Upper lobe of left lung (tissue), 6 donors: Measurements from ENCODE around the gene SRPRB. TPM values are rescaled to one million over a fixed set of nuclear protein-coding genes. Genes with fewer than 3 reads are reported as not detected.

ENCODE experiments used
- ATAC-seq, 2 donors: fragments of 200-7000 bp; cut with Tn5 transposase; one replicate each; pipeline ENCODE4 v1.9.1; 2022; ENCODE audit warnings: mild to moderate bottlenecking in 2 of 2, moderate library complexity in 2 of 2; ENCODE audit not compliant: low FRiP score in 2 of 2
- DNase-seq, 2 donors: peaks; one replicate each; pipeline ENCODE4 v3.0.0-alpha.2; 2019 to 2020
- H3K27ac ChIP-seq, 4 donors: fragments of 200-600 bp; sonication (generic); one replicate each; pipeline ENCODE4 v1.5.1; 2016 to 2019
- H3K27me3 ChIP-seq, 4 donors: fragments of 200-600 bp; sonication (generic); one replicate each; pipeline ENCODE4 v1.5.1; 2017 to 2019
- H3K36me3 ChIP-seq, 4 donors: fragments of 200-600 bp; sonication (generic); one replicate each; pipeline ENCODE4 v1.5.1; 2016 to 2019
- H3K4me1 ChIP-seq, 4 donors: fragments of 200-600 bp; sonication (generic); one replicate each; pipeline ENCODE4 v1.5.1; 2018 to 2019
- H3K4me3 ChIP-seq, 4 donors: fragments of 200-600 bp; sonication (generic); one replicate each; pipeline ENCODE4 v1.5.1; 2017 to 2019; ENCODE audit warnings: mild to moderate bottlenecking in 2 of 4, moderate library complexity in 1 of 4
- H3K9me3 ChIP-seq, 4 donors: fragments of 200-600 bp; sonication (generic); one replicate each; pipeline ENCODE4 v1.5.1; 2018 to 2019
- EP300 ChIP-seq, 4 donors: sonication (generic); formaldehyde crosslinking; IDR thresholded peaks; one replicate each; pipeline ENCODE4 v1.5.1; 2017; ENCODE audit warnings: antibody characterized with exemption in 4 of 4, control low read depth in 2 of 4
- POLR2A ChIP-seq, 4 donors: fragments of 450-650 bp; IDR thresholded peaks; one replicate each; pipeline ENCODE4 v1.5.1; 2016 to 2017; ENCODE audit warnings: antibody characterized with exemption in 4 of 4, mild to moderate bottlenecking in 2 of 4
- POLR2AphosphoS5 ChIP-seq, 2 donors: sonication (generic); formaldehyde crosslinking; IDR thresholded peaks; one replicate each; pipeline ENCODE4 v1.5.1; 2017; ENCODE audit warnings: antibody characterized with exemption in 2 of 2
- WGBS, 2 donors: methylation state at CpG; one replicate each; pipeline ENCODE4 v1.1.5; 2017 to 2018; 5-methylcytosine and 5-hydroxymethylcytosine counted together
- total RNA-seq, 6 donors: library from RNA; depleted of rRNA in 4 of 6; stranded (reverse); fragments of >200 nt in 4 of 6; gene quantifications; one replicate each; pipeline versions ENCODE4 v1.1.0 to v1.2.1, GENCODE V29; 2016 to 2021
- TF ChIP-seq, protein P1 (sequence below), 6 experiments: fragments of 450-650 bp in 4 of 6; fragments of 200-600 bp in 2 of 6; sonication (generic) in 2 of 6; IDR thresholded peaks; one replicate each; pipeline ENCODE4 v1.5.1; 2016 to 2019; ENCODE audit warnings: antibody characterized with exemption in 6 of 6
- donor health status: DM: no; HTN: no; CAD: no; lungs with moderate emphysema.
- donor health status: DM: no; HTN: yes; CAD: no; lungs with severe emphysema.

SRPRB gene
- total RNA-seq, 6 donors from 2014 or later = 7.3 to 73.8 (median 34.2) TPM

DNA sequence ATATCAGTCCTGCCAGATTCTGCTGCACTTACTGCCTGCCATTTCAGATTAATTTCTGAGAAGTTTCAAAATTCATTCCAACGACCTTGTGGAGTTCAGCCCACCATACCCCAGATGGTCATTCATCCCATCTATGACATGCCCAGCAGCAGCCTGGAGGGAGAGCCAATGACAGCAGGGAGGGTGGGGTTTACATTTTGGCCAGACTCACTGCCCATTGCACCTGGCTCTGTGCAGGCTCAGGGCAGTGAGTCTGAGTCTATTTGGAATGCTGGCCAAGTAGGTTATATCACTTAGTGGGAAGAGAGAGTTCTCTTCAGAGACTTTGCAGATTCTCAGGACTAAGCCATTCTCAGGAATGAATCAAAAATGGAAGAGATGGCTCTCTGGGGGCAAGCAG, 21.5 kb downstream of the SRPRB start:
- H3K27ac ChIP-seq = no peak overlapping the region
- ATAC-seq (no peak), DNase-seq (no peak)
- H3K36me3 ChIP-seq = peaks cover 0 to 25% (median 5%) of the 10 kb centered on the region in 4 donors
- H3K9me3 ChIP-seq = no peaks in the 10 kb centered on the region
- TF ChIP-seq POLR2AphosphoS5 (IDR thresholded peaks at IDR 0.05) = no peak
- TF ChIP-seq, protein P1, sequence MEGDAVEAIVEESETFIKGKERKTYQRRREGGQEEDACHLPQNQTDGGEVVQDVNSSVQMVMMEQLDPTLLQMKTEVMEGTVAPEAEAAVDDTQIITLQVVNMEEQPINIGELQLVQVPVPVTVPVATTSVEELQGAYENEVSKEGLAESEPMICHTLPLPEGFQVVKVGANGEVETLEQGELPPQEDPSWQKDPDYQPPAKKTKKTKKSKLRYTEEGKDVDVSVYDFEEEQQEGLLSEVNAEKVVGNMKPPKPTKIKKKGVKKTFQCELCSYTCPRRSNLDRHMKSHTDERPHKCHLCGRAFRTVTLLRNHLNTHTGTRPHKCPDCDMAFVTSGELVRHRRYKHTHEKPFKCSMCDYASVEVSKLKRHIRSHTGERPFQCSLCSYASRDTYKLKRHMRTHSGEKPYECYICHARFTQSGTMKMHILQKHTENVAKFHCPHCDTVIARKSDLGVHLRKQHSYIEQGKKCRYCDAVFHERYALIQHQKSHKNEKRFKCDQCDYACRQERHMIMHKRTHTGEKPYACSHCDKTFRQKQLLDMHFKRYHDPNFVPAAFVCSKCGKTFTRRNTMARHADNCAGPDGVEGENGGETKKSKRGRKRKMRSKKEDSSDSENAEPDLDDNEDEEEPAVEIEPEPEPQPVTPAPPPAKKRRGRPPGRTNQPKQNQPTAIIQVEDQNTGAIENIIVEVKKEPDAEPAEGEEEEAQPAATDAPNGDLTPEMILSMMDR (IDR thresholded peaks at IDR 0.05) = no peak
- no peak for TF ChIP-seq POLR2A (IDR thresholded peaks at IDR 0.05)
- TF ChIP-seq EP300 (IDR thresholded peaks at IDR 0.05) = no peak
- H3K4me1 ChIP-seq = no peaks in the 10 kb centered on the region
- no peak overlapping the region for H3K4me3 ChIP-seq
- H3K27me3 ChIP-seq = no peaks in the 10 kb centered on the region
- WGBS, 2 donors = 64 to 71% methylated on average over 1 of the region's 1 CpG

DNA sequence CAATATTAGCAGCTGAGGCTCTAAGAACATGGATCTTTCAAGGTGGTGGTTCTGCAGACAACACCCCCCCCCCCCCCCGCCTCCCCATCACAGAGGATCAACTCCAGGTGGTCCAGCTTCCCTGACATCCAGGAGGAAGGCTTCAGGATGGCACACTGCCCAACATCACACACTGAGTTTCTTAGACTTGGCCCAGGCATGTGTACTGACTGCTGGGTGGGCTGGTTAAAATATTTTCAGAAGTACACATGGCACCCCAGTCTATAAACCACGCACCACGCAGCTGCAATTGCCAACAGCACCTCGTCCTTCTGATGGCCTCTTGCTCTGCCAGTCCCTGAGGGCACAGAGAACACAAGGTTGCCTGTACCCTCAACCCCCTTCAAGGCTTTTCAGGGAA, 22.1 kb downstream of the SRPRB start:
- no peak for DNase-seq
- no peak overlapping the region for H3K27ac ChIP-seq
- WGBS, 2 donors = 67 to 80% methylated on average over 3 of the region's 4 CpGs

DNA sequence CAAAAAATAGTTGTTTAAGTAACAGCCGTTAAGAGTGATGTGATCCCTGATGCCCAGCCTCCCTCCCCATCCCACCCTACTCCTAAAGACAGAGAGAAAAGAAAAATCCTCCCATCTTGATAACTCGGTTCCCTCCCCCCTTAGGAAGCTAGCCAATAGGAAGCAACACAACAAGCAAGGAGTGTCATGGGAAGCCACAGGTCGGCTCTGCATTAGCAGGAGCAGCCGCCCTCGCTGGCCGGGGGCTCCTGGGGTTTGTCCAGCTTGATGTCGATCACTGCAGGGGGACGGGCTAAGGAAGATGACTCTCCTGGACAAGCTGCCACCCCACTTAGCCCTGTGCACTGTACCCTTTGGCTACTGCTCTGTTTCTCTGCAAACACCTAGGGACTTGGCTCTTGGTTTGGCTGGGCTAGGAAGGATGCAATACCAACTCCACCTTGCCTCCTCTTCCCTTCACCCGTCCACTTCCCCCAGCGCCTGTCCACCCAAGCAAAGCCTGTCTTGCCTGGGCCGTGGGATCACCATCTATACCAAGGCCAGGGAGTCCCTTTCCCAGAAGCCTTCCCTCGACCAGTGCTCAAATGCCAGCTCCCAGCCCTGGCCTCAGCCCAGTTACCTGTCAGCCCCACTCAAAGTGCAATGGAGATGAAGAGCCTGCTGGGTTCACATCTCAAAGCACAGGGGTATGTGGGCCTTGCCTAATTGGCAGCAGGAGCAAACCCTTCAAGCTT, 23.1 kb downstream of the SRPRB start:
- Histone ChIP-seq H3K27me3 (no peaks in the 10 kb centered on the region), H3K4me3 (no peak overlapping the region), H3K9me3 (no peaks in the 10 kb centered on the region), H3K4me1 (no peaks in the 10 kb centered on the region), H3K27ac (no peak overlapping the region), H3K36me3 (peaks cover 0 to 12% (median 3%) of the 10 kb centered on the region in 4 donors)
- TF ChIP-seq, protein P1 (IDR thresholded peaks at IDR 0.05) = no peak
- TF ChIP-seq EP300 (IDR thresholded peaks at IDR 0.05) = no peak
- TF ChIP-seq POLR2AphosphoS5 (IDR thresholded peaks at IDR 0.05) = no peak
- TF ChIP-seq POLR2A (IDR thresholded peaks at IDR 0.05) = no peak
- ATAC-seq (no peak), DNase-seq (no peak)
- WGBS, 2 donors = 76 to 80% methylated on average over 9 to 12 of the region's 12 CpGs

More for the DNA sequence above, 22.1 kb downstream of the SRPRB start:
- peaks cover 0 to 20% (median 3%) of the 10 kb centered on the region in 4 donors for H3K36me3 ChIP-seq
- H3K27me3 ChIP-seq = no peaks in the 10 kb centered on the region
- H3K4me1 ChIP-seq = no peaks in the 10 kb centered on the region
- no peaks in the 10 kb centered on the region for H3K9me3 ChIP-seq
- no peak overlapping the region for H3K4me3 ChIP-seq
- no peak for ATAC-seq
- TF ChIP-seq EP300 (IDR thresholded peaks at IDR 0.05) (no peak), POLR2A (IDR thresholded peaks at IDR 0.05) (no peak), POLR2AphosphoS5 (IDR thresholded peaks at IDR 0.05) (no peak)
- TF ChIP-seq, protein P1 (IDR thresholded peaks at IDR 0.05) = no peak

DNA sequence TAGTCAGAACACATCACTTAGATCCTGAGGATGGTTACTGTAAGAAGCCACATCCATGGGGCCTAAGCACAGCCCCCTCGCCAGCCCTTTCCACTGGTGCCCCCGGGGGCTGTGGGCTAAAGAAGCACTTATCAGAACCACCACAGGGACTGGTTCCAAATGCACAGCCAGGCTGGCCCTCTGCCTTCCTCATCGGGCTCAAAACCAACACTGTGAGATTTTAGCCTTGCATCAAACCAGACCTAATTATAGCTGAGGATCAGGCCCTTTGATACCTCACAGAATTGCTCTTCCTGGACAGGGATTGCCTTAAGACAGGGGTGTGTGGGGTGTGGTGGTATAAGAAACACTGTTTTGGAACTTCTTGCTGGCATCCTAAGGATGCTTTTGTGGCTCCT, 23.7 kb downstream of the SRPRB start:
- H3K4me3 ChIP-seq = no peak overlapping the region
- no peaks in the 10 kb centered on the region for H3K4me1 ChIP-seq
- no peak for ATAC-seq
- H3K27ac ChIP-seq = no peak overlapping the region
- no peak for TF ChIP-seq EP300 (IDR thresholded peaks at IDR 0.05)
- TF ChIP-seq, protein P1 (IDR thresholded peaks at IDR 0.05) = no peak
- WGBS, 2 donors = 73% methylated on average over 3 of the region's 3 CpGs; no CpG with 5 or more reads in 1 of the 2 donors
- H3K27me3 ChIP-seq = no peaks in the 10 kb centered on the region
- DNase-seq = no peak
- H3K9me3 ChIP-seq = no peaks in the 10 kb centered on the region
- peaks cover 0 to 6% (median 1%) of the 10 kb centered on the region in 4 donors for H3K36me3 ChIP-seq

DNA sequence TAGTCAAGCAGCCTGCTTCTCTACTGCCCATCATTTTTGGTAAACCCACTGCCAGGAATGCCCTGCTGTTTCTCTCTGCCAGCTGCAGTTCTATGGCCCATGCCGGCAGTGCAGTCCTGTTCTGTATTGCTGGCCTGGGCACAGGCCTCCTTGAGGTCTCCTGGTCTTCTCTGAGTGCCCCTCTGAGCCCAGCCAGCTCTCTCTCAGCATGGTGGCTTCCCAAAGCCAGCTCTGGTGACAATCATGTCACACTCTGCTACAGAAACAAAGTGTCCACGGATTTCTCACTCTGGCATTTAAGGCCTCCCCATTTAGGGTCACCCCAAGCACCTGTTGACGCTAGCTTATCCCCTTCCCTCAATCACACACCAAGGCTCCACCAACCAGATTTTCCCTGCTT, 24.5 kb downstream of the SRPRB start:
- H3K4me3 ChIP-seq = no peak overlapping the region

More for the DNA sequence above, 24.5 kb downstream of the SRPRB start:
- DNase-seq = no peak
- Histone ChIP-seq H3K27me3 (no peaks in the 10 kb centered on the region), H3K27ac (no peak overlapping the region), H3K36me3 (no peaks in the 10 kb centered on the region), H3K9me3 (no peaks in the 10 kb centered on the region), H3K4me1 (no peaks in the 10 kb centered on the region)
- ATAC-seq = no peak
- 87 to 93% methylated on average over 3 of the region's 3 CpGs for WGBS, 2 donors
- TF ChIP-seq POLR2AphosphoS5 (IDR thresholded peaks at IDR 0.05) (no peak), POLR2A (IDR thresholded peaks at IDR 0.05) (no peak), EP300 (IDR thresholded peaks at IDR 0.05) (no peak)
- TF ChIP-seq, protein P1 (IDR thresholded peaks at IDR 0.05) = no peak
